Progenitor cell of endocrine pancreas (in vitro differentiated cells): ENCODE results near the gene FAM78A. TPM values are rescaled to one million over a fixed set of nuclear protein-coding genes. Genes with fewer than 3 reads are reported as not detected.

Source experiments
- DNase-seq: peaks from one replicate; pipeline ENCODE4 v3.0.0; 2021; ENCODE audit warnings: low spot score; ENCODE audit not compliant: unreplicated experiment
- H3K27ac Mint-ChIP-seq: 2 replicates; pipeline ENCODE4 v1.8.0; 2021; ENCODE audit warnings: mild to moderate bottlenecking, moderate library complexity, mixed read lengths
- H3K27me3 Mint-ChIP-seq: 2 replicates; pipeline ENCODE4 v1.8.0; 2021; ENCODE audit warnings: mixed read lengths
- H3K36me3 Mint-ChIP-seq: 2 replicates; pipeline ENCODE4 v1.8.0; 2022; ENCODE audit warnings: mixed read lengths; ENCODE audit not compliant: insufficient read depth
- H3K4me1 Mint-ChIP-seq: 2 replicates; pipeline ENCODE4 v1.8.0; 2021; ENCODE audit warnings: low read depth, mixed read lengths
- H3K4me3 Mint-ChIP-seq: 2 replicates; pipeline ENCODE4 v1.8.0; 2021; ENCODE audit warnings: low read depth, mild to moderate bottlenecking, moderate library complexity, mixed read lengths
- H3K9me3 Mint-ChIP-seq: 2 replicates; pipeline ENCODE4 v1.8.0; 2021; ENCODE audit warnings: low read depth, mixed read lengths
- long read RNA-seq: library from polyadenylated mRNA; unstranded; transcript quantifications from one replicate; pipeline ENCODE4 v2.0.0, GENCODE V29; 2020
- total RNA-seq: library from RNA; stranded (reverse); gene quantifications from 2 replicates; pipeline ENCODE4 v1.2.1, GENCODE V29; 2021
- TF ChIP-seq, protein P1 (sequence below): fragments of 200-600 bp; sonication (generic); IDR thresholded peaks from one replicate; pipeline ENCODE4 v1.5.0; 2021; ENCODE audit warnings: antibody characterized with exemption, mild to moderate bottlenecking; ENCODE audit not compliant: unreplicated experiment

The FAM78A gene
- total RNA-seq: 1.9 and 2.0 TPM in 2 replicates
- long read RNA-seq: 0 reads

GRCh38 chr9:131276094-131276888 lies at the start of gene FAM78A:
Gene FAM78A, minus strand, starts transcription at chr9:131276510. Its CDS starts 331 bp downstream, at chr9:131276179.
- Mint-ChIP-seq H3K27me3 (peaks cover 39% of the 10 kb centered on the region), H3K4me3 (peak within 1 kb of the TSS; percentile 52), H3K4me1 (peaks cover 3% of the 10 kb centered on the region), H3K27ac (no peak within 1 kb of the TSS), H3K9me3 (no peaks in the 10 kb centered on the region), H3K36me3 (no peaks in the 10 kb centered on the region)
- TF ChIP-seq, protein P1, sequence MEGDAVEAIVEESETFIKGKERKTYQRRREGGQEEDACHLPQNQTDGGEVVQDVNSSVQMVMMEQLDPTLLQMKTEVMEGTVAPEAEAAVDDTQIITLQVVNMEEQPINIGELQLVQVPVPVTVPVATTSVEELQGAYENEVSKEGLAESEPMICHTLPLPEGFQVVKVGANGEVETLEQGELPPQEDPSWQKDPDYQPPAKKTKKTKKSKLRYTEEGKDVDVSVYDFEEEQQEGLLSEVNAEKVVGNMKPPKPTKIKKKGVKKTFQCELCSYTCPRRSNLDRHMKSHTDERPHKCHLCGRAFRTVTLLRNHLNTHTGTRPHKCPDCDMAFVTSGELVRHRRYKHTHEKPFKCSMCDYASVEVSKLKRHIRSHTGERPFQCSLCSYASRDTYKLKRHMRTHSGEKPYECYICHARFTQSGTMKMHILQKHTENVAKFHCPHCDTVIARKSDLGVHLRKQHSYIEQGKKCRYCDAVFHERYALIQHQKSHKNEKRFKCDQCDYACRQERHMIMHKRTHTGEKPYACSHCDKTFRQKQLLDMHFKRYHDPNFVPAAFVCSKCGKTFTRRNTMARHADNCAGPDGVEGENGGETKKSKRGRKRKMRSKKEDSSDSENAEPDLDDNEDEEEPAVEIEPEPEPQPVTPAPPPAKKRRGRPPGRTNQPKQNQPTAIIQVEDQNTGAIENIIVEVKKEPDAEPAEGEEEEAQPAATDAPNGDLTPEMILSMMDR: no peak
- no peak for DNase-seq

DNA sequence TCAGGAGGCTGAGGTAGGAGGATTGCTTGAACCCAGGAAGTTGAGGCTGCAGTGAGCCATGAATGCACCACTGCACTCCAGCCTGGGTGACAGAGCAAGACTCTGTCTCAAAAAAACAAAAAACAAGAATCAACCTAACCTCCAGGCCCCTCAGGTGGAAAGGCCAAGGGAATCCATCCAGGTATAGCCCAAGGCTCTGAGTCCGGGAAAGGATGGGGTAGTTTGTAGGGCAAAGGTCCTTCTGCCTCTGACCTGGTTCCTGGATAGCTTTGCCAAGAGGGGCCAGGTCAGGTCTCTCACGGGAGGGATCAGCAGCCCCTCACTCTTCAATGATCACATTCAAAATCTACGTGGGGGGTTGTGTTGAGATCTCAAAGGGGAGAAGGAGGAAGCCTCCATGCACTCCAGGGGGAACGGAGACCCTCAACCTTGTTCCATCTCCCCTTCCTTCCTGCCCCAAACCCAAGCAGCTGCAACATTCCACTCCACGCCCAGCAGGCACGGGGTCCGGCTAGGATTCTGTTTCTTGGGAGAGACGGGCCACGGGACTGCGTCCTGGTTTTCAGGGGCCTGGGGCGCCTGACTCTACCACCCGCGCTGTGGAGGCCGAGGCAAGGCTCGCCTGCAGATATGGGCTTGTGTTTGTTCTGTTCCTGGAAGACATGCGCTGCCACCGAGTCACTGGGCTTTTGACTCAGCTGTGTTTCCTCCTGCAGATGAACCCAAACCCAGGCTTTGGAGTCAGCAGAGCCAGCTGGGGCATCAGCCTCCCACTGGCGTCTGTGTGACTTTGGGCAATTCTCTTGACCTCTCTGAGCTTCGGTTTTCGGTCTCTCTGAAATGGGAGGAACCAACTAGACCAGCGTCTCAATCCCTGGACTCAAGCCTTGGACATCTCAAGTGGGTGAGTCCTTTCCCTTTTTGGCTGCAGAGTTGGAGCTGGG lies 48.7 kb upstream of the FAM78A start:
- no peak overlapping the region for H3K4me3 Mint-ChIP-seq

GRCh38 chr9:131323629-131324028 lies 47.3 kb upstream of the FAM78A start:
- no peak overlapping the region for H3K27ac Mint-ChIP-seq
- no peaks in the 10 kb centered on the region for H3K9me3 Mint-ChIP-seq

More for the DNA sequence above, 48.7 kb upstream of the FAM78A start:
- Mint-ChIP-seq H3K27me3 (peaks cover 6% of the 10 kb centered on the region), H3K36me3 (no peaks in the 10 kb centered on the region), H3K27ac (no peak overlapping the region), H3K4me1 (peaks cover 2% of the 10 kb centered on the region), H3K9me3 (no peaks in the 10 kb centered on the region)
- no peak for DNase-seq
- TF ChIP-seq, protein P1: no peak

DNA sequence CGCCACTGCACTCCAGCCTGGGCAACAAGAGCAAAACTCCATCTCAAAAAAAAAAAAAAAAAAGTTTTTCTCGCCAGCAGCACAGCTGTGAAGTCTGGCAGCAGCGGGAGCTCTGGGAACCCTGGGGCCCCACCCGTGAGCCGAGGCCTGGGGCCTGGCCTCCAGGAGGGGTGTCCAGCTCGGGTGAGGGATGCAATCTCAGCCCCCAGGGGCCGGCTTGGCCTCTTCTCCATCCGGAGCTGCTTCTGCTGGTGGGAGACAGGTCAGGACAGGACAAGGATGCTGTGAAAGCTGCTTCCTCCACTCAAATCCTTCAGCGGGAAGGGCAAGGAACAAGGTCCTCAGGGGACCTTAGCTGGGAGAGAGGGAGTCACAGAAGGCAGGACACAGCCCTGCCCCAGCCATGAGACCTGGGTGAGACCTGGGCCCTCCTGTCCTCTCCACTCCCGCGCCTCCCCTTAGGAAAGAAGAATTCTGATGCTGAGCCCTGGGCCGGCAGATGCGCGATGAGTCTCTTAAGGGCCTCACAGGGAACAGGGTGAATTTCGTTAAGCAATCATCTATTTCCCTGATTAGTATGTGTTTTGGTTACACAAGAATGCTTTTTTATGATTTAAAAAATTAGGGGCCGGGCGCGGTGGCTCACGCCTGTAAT lies 43.8 kb upstream of the FAM78A start:
- H3K9me3 Mint-ChIP-seq: no peaks in the 10 kb centered on the region
- no peaks in the 10 kb centered on the region for H3K36me3 Mint-ChIP-seq
- H3K27ac Mint-ChIP-seq: no peak overlapping the region
- H3K4me3 Mint-ChIP-seq: no peak overlapping the region
- H3K27me3 Mint-ChIP-seq: peaks cover 2% of the 10 kb centered on the region
- H3K4me1 Mint-ChIP-seq: no peaks in the 10 kb centered on the region
- TF ChIP-seq, protein P1: no peak
- DNase-seq: no peak

More at GRCh38 chr9:131323629-131324028, 47.3 kb upstream of the FAM78A start:
- no peaks in the 10 kb centered on the region for H3K36me3 Mint-ChIP-seq
- no peak overlapping the region for H3K4me3 Mint-ChIP-seq
- TF ChIP-seq, protein P1: no peak
- no peak for DNase-seq
- no peaks in the 10 kb centered on the region for H3K4me1 Mint-ChIP-seq
- no peaks in the 10 kb centered on the region for H3K27me3 Mint-ChIP-seq

- DNase-seq: no peak
- Mint-ChIP-seq H3K36me3 (no peaks in the 10 kb centered on the region), H3K9me3 (no peaks in the 10 kb centered on the region), H3K27ac (no peak overlapping the region), H3K4me3 (no peak overlapping the region), H3K4me1 (no peaks in the 10 kb centered on the region), H3K27me3 (peaks cover 2% of the 10 kb centered on the region)
- TF ChIP-seq, protein P1: no peak
Measured at GRCh38 chr9:131319486-131319885, 43.2 kb upstream of the FAM78A start.
